NCI-H128 (cell line): ENCODE measurements around the gene FOXR1.

ENCODE experiments used
- DNase-seq: peaks from one replicate; lab custom pipeline; 2025; ENCODE audit not compliant: unreplicated experiment; lab: John Stamatoyannopoulos, UW

FOXR1 gene, protein sequence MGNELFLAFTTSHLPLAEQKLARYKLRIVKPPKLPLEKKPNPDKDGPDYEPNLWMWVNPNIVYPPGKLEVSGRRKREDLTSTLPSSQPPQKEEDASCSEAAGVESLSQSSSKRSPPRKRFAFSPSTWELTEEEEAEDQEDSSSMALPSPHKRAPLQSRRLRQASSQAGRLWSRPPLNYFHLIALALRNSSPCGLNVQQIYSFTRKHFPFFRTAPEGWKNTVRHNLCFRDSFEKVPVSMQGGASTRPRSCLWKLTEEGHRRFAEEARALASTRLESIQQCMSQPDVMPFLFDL

DNA sequence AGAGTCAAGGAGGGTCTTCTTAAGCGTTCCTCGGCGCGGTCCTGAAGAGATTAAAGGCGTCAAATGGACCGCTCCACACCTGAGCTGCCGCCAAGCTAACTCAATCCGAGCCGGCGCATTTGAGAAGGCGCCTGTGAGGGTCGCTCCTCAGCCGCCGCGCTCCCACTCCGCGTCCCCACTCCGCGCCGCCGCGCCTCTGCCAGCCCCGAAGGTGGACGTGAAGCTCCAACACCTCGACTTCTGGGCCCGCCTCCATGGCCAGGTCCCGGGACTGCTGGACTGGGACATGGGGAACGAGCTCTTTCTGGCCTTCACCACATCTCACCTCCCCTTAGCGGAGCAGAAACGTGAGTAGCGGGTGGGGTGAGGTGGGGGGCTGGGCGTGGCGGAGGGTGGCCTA lies at the start of gene FOXR1:
Gene FOXR1, plus strand, starts transcription at position 116 of the 400 bp plus-strand sequence. Its CDS starts 171 bp downstream, at position 287.
- DNase-seq: no peak

DNA sequence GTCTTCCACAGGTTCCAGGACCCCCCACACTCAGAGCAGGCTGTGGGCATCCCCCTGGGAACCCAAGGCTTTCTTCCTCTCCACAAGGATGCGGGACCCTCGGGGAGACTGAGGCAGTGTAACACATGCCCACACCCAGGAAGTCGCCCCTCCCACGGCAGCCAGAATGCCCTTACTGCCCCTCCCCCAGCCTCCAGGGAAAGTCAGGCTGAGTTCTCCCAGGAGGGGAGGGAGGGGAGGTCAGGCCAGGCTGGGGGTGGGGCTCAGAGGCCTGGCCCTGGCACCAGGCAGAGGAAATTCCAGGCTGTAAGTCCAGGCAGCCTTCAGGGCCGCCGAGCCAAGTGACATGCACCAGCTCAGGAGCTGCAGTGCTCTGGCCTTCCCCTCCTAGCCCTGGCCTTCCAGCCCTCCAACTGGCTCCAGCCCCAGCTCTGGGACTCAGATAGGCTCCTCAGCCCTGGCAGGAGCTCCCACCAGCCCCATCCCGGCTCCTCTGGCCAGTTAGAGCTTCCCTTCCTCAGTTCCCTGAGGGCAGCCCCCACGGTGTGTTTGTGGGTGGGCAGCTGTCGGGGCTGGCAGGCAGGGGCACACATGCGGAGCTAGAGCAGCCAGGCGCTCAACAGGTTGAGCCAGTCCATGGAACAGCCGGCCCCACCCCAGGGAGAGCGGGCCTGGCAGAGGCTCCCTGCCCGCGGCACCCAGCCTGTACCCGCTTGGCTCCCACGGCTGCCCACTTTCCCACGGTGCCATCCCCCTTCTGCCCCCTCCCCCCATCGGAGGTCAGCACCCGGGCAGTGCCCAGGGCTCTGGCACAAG lies 49.4 kb upstream of the FOXR1 start:
- DNase-seq: no peak

DNA sequence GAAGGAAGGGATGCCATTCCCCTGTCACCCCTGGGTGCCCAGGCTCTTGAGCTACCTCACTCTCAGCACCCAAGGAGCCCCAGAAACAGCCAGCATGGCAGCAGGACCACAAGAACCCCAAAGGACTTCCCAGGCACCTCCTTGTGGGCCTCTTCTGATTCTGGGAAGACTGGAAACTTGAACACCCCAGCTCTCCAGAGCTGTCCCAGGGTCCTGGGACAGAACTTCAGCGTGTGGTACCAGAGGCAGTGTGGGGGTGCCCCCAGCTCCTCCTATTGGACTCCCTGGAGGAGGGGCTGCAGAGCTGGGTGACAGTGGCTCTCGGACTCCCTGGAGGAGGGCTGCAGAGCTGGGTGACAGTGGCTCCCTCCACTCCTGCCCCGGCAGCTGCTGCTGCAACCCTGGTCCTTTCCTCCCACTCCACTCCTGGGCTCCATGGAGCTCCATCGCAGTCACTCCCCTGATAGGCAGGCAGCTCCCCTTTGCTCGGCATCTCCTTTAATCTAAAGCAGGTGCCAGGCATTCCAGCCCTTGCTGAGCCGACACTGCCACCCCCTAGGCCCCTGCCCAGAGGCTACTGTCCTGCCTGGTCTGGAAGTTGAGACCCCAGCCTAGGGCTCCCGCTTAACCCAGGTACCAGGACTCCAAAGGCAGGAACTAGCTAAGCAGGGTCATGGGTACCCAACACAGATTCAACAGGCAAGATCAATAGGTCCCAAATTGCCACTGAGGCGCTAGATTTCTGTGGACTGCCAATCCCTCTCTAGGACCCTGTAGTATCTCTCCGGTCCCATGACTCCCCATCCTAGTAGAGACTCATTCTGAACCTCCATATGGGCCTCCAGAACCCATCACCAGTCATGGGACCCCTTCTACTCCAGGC lies 48.6 kb upstream of the FOXR1 start:
- no peak for DNase-seq

DNA sequence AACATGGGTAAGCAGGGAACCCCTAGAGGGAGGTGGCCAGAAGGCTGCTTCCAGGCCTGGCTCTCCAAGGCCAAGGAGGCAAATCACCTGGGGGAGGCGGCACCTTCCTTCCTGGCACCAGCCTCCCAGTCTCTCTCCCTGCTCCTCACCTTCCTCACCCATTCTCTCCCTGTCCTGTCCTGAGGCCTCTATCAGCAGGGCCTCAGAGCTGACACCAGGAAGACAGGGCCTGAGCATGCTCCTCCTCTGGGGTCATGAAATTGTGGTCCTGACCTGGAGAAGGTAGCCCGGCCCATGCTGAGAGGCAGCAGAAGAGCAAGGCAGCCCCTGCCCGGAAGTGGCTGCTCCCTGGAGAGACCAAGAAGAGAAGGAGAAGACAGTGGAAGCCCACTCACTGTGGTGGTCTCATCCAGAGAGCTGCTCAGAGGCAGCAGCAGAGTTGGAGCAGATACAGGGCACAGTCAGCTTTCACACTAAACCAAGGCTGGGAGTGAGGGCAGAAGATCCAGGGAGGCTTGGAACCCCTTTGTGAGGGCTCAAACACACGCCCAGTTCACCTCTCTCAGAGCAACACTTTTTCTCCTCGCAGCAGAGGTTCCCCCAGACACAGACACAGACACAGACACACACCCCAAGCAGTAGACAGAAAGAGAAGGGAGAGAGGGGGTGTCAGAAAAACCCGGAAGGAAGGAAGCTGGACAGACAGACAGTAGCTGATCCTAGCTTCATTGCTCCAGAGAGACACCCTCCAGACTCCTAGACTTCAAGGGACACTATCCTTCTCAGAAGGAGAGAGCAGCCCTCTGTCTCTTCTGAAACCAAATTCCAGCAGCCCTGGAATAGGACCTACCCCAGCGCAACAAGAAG lies 47.6 kb upstream of the FOXR1 start:
- DNase-seq: no peak

DNA sequence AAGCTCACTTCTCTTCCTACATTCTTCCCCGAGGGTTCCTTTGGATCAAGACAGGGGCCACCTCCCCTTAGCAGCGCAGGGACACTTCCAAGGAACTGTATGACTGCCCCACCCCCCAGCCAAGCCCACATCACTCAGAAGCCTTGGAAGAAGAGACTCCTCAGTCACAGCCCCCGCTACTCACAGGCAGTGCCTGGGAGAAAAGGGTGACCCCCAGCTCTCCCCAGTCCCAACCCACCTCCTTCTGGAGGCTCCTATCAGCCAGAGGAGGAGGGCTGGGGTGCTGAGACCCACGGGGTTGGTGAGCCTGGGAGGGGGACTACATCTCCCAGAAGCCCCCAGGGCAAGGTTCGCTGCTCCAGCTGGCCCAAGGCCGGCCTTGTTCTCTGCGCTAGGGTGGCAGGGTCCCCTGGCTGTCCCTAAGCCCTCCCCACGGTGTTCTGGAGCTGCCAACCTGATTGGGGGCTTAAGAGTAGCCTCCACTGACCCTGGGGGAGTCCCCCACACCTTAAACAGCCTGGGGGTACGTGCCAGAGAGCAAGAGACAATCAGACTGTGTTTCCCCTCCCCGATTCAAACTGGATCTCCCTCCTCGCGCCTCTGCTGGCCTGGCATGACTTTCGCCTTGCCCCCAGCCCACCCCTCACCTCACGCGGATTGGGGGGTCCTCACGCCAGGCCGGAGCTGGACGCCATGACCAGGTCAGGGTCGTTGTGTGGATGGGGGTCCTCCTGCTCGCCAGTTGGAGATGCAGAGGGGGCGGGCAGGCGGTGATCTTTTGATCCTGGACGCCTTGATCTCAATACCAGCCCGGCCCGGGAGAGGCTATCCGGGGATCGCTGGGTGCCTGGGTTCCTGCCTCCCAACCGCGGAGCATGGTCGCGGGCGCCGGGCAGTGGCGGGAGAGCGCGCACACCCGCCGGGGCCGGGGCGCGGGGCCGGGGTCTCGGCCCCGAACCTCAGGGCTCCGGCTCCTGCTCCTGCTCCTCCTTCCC lies 46.7 kb upstream of the FOXR1 start:
- no peak for DNase-seq

DNA sequence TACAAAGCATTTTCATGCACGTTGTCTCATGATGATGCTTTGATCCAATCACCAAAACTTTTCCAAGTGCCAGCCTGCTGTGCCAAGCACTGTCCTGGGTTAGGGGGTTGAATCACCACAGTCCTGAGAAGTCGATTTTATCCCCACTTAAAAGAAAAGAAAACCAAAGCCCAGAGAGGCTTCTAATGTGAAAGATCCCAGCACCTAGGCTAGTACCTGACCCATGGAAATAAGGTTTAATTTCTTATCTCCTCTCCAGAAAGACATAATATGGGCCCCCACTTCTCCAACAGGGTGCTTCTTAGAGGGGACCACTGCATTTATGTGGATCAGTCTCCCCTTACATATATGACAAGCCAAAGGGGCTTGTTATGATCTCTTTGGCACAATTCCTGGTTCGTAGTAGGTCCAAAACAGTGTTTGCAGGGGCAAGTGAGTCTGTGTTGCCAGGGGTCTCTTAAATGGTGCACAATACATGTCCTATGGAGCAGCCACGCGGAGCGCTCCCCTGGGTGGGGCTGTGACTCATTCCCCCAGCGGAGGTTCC lies 43.9 kb upstream of the FOXR1 start:
- DNase-seq: no peak

DNA sequence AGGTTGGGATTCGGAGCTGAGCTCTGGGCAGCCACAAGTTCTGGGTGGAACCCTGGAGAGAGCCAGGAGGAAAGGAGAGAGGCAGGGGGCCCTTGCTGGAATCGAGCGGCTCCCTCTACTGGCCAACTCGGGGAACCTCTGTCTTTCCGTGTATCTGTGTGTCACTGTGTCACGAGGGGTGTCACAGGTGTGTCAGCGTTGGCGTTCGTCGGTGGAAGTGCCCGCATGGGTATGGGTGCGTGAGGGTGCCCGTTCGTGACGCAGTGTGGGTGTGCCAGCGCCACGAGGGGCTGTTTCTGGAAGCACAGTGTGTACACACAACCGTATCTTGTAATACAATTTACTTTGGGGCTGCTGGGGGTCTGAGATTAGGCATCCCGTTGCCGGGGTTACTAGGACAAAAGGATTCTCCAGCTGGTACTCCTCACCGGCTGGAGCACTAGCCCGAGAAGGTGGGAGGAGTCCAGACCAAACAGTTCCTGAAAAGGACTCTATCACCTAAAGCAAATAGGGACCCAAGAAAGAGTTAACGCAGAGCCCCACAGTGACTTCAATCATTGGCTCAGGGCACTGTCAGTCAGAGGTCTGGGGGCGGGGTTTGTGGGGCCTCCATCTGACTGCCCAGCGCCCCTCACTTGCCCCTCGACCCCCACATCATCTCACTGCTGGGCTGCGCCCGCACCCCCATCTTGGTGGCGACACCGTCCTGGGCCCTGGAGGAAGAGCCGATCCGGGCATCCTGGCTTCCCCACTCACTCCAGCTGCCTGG lies 43.3 kb upstream of the FOXR1 start:
- peak; percentile 80 for DNase-seq

DNA sequence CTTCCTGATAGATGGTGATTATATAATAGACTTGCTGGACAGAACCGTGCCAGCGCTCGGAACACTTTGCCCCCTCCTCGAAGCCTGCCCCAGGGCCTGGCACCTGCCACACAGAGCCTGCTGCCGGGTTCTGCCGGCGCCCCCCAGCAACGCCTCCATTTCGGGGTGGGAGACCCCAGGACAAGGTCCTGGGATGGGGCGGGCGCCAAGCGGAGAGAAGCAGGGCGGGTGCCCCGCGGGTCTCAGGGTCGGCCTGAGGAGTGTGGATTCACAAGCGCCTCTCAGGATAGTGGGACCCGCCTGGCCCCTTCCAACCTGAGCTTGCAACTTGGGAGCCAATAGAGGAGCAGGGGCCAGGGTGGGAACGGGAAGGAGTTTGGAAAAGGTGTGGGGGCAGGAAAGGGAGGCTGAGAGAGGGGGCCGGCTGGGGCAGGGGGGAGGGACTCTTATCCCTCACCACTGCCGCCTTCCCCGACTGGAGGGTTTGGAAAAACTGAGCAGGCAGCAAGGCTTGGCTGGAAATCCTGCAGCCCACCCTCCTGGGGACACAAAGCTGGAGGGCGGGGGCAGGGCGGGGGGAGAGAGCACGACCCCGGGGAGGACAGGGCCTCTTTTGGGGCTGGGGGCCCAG lies 42.6 kb upstream of the FOXR1 start:
- no peak for DNase-seq

DNA sequence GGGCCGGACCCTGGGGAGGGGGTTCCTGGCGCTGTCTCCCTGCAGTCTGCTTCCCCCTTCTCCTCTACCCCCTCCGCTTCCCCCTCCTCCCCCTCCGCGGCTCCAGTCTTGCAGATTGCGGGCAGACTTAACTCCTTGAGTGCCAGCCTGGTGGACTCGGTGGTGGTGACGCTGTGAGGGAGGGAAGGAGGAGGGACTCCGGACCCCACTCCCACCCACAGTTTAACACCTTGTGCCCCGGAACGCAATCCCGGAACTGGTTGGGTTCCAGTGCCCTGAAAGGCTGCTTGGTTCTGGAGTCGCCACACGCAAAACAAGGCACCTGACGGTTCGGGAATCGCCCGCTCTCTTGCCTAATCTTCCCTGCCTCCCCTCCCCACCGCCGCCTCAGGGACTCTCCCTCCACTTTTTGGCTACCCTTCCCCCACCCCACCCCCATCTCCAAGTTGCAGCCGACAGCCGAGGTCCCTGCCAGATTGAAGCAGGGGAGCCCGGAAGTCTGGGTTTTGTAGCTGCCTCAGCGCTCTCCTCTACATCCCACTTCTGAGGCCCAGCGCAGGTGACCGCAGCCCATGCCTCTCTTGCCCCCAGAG lies 42.0 kb upstream of the FOXR1 start:
- DNase-seq: no peak

DNA sequence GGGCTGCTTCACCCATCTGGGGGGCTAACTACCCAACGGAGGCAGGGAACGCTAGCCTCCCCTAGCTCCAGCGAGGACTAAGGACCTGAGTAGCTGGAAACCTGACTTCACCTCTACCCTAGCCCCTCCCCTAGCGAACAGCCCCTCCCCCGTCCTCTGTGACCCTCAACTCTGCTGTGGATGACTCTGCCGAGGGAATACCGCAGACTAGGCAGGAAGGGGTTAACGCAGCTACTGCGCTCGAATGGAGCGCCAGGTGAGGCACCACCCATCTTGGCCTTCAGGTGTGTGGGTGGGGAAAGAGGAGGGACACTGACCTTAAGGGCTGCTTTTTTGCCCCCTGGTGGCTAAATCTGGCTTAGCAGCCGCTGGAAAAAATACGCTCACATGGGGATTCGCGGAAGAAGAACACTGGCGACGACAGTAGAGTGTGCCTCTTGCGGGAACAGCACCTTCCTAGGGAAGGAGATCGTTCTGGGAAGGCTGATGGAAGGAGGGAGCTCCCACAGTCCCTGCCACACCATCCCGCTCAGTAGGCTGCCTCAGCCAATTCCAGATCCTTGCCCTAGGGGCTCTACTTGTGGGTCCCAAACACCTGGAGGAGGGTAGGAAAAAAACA lies 41.4 kb upstream of the FOXR1 start:
- peak; percentile 95 for DNase-seq

DNA sequence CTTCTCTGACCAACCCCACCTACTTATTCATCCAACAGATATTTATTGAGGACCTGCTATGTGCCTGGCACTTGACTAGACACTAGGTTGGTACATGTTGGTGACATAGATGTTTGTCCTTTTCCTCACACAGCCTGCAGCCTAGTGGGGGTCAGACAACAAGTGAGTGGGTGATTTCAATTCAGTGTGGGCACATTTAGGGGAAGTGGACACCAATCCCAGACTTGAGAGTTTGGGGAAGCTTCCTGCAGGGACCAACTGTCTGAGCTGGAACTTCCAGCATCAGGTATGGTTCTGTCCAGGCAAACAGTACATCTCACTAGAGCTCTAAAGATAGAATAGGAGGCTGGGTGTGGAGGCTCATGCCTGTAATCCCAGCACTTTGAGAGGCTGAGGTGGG lies 40.0 kb upstream of the FOXR1 start:
- DNase-seq: no peak

DNA sequence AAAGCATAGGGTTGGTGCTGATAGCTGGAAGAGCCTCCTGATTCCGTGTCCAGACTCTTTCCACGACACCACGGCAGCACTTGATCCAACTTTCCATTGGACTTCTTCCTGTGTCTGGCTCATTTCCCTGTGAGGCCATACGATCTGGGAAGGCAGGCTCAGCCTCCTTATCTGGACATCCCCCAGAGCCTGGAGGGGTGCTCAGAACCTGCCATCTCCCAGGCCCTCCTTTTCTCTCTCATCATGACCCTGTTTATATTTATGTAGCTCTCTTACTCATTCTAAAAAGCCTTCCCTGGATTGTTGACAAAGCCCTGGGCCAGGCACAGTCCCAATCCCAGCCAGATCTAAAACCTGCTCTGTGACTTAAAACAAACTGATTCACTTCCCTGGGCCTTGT lies 38.1 kb upstream of the FOXR1 start:
- DNase-seq: no peak

DNA sequence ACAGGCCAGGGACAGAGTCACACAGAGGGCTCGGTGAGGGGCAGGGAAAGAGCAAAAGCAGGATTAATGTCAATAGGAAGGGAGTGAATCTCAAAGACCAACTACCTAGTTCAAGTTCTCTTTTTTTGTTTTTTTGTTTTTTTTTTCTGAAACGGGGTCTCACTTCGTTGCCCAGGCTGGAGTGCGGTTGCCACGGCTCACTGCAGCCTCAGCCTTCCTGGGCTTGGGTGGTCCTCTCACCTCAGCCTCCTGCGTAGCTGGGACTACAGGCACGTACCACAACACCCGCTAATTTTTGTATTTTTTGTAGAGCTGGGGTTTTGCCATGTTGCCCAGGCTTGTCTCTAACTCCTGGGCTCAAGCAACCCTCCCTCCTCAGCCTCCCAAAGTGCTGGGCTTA lies 36.2 kb upstream of the FOXR1 start:
- DNase-seq: no peak

DNA sequence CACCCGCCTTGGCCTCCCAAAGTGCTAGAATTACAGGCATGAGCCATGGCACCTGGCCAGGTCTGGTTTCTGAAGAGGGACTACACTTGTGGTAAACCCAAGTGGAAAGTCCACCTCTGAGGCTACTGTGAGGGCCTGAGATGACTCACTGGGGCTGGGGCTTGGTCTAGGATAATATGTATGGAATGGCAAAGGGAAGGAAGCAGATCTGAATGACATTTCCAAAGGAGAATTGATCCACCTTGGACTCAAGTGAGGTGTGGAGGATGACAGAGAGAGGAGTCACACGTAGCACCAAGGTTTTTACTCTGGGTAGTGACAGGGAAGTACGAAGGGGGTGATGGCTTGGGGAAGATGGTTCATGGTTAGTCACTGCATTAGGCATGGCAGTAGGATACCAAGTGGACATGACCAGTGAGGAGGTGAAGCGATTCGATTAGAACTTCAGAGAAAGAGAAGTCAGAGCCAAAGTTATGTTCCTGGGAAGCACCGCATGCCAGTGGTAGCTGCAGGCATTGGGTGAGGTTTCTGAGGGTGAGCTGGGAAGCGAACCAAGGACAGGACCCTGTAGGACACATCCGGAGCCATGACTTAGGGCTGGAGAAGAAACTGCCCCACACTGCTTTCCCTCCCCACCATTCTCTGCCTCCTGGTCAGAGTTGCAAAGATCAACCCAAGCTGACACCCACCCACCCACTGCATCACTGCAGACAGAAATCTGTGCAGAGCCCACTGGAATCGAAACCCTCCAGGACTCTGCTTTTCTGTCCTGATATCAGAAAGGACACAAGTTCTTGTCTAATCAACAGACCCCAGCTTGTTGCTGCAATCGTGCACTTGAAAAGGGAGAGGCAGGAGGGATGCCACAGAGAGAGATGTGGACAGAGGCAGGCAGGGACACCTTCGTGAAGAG lies 32.8 kb upstream of the FOXR1 start:
- no peak for DNase-seq

DNA sequence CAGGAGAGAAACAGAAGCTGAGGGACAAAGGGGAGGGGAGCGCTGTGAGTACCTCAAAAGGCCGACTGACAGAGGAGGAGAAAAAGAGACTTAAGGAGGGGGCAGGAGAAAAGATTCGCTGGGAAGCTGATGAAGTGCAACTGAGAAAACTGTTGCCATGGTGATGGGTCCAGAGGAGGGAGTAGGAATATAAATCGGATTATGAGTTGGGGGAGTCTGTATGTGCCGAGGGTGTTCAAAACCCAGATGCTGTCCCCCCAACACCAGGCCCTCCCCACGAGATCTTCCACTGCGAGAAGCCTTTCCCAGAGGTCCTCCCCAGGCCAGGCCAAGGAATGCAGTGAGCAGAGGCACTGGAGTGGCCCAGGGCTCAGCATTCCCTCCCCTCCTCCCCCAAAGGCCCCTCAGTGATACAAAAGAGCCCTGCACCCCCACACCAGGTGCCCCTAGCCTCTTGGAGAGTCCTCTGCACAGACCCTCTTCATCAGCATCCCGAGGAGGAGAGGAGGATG lies 32.1 kb upstream of the FOXR1 start:
- DNase-seq: no peak
